ENCODE measurements around the gene MYL12B.
"Not testable (repeated sequence)": the region's sequence is repeated elsewhere in the genome, so short reads cannot be mapped to it uniquely, and the experiment has no call there.

Gene MYL12B

GRCh38 chr18:3263132-3263700 is 1.3 kb downstream of the MYL12B start:
- DNase-seq = no peak

- DNase-seq = no peak
Observed at GRCh38 chr18:3264362-3264761, 2.4 kb downstream of the MYL12B start.

- no peak for DNase-seq
Observed at GRCh38 chr18:3265564-3266033, 3.7 kb downstream of the MYL12B start.

GRCh38 chr18:3266062-3266608 is 4.2 kb downstream of the MYL12B start:
- no peak for DNase-seq

GRCh38 chr18:3268306-3268705 is 6.4 kb downstream of the MYL12B start:
- DNase-seq = no peak

- DNase-seq = no peak
Observed at GRCh38 chr18:3269241-3269913, 7.4 kb downstream of the MYL12B start.

- no peak for DNase-seq
Observed at GRCh38 chr18:3269914-3270299, 8.0 kb downstream of the MYL12B start.

GRCh38 chr18:3273042-3273441 is 11.1 kb downstream of the MYL12B start:
- no peak for DNase-seq

GRCh38 chr18:3277643-3278213 is 15.8 kb downstream of the MYL12B start:
- DNase-seq = not testable (repeated sequence)

GRCh38 chr18:3279201-3280185 is 17.6 kb downstream of the MYL12B start:
- DNase-seq = no peak

GRCh38 chr18:3281456-3282400 is 19.8 kb downstream of the MYL12B start:
- peak; percentile 58 for DNase-seq

- no peak for DNase-seq
Observed at GRCh38 chr18:3283253-3283863, 21.4 kb downstream of the MYL12B start.

- no peak for DNase-seq
Observed at GRCh38 chr18:3283908-3284307, 22.0 kb downstream of the MYL12B start.

- DNase-seq = no peak
Observed at GRCh38 chr18:3284501-3284900, 22.6 kb downstream of the MYL12B start.

GRCh38 chr18:3286159-3286558 is 24.2 kb downstream of the MYL12B start:
- no peak for DNase-seq

GRCh38 chr18:3293196-3293951 is 31.4 kb downstream of the MYL12B start:
- no peak for DNase-seq

- DNase-seq = no peak
Observed at GRCh38 chr18:3294435-3295080, 32.6 kb downstream of the MYL12B start.

- no peak for DNase-seq
Observed at GRCh38 chr18:3297025-3297984, 35.4 kb downstream of the MYL12B start.

GRCh38 chr18:3304832-3305231 is 42.9 kb downstream of the MYL12B start:
- DNase-seq = no peak
